OCI-LY7 (cell line): ENCODE results near the gene KICS2.

ENCODE experiments used
- CTCF ChIP-seq: fragments of 200-600 bp; sonication (generic); conservative IDR thresholded peaks from 2 replicates; pipeline ENCODE4 v1.5.1; 2014; ENCODE audit warnings: mild to moderate bottlenecking, antibody characterized with exemption, low read length, moderate library complexity, mixed read lengths
- EZH2phosphoT487 ChIP-seq: fragments of 200-600 bp; sonication (generic); IDR thresholded peaks from 2 replicates; pipeline ENCODE4 v1.6.1; 2018; ENCODE audit warnings: low read depth, borderline replicate concordance, mild to moderate bottlenecking, mixed run types, antibody characterized with exemption, low read length, moderate library complexity, mixed read lengths

GRCh38 chr12:64216239-64216638 is 5.9 kb downstream of the KICS2 start:
- TF ChIP-seq CTCF = no peak
- no peak for TF ChIP-seq EZH2phosphoT487
